Measurements from ENCODE around the gene DNAJC16.

Gene DNAJC16

DNA sequence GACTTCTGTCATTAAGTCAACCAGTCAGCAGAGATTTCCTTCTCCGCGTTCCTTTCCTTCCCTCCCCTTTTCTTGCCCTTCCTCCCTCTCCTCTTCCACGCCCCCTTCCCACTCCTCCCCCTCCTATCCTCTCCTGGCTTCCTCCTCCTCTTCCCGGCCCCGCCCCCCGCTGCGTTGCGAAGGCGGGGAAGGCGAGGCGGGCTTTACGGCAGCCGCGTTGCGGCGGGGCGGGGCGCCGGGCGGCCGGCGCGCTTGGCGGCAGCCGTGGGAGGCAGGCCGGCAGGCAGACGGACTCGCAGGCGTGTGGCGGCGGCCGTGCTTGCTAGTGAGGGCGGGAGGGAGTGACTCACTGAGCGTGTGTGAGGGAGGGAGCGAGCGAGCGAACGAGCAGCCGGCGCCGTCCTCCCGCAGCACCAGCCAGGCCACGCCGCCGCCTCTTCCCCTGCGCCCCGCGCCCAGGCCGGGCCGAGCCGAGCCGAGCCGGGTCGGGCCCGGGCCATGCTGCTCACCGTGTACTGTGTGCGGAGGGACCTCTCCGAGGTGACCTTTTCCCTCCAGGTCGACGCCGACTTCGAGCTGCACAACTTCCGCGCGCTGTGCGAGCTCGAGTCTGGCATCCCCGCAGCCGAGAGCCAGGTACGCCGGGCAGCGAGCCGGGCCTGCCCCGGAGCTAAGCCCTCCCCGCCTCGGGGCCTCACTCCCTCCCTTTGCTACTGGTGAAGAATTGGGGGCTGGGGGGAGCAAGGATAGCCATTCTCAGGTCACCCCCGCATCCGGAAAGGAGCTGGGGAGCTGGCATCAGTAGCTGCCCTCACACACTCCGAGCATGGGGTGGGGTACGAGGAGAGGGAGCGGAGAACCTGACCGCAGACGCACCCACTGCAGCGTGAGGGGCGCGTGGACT lies 90.8 kb downstream of the DNAJC16 start, which contains the start of gene DDI2:
Gene DDI2 (plus strand): TSS at position 286 of the 904 bp plus-strand sequence. CDS start 213 bp downstream, at position 499.
- peaks cover 24% of the 10 kb centered on the region for H3F3A ChIP-seq (ENCODE audit: insufficient read depth, low read length)
- H3K4me2 ChIP-seq (ENCODE audit: low read depth, low read length), result peak within 1 kb of the TSS; percentile 76
- peaks cover 50% of the 10 kb centered on the region for H3K79me2 ChIP-seq (ENCODE audit: low read length)
- H2AFZ ChIP-seq (ENCODE audit: low read length), result peak within 1 kb of the TSS; percentile 54
- no peaks in the 10 kb centered on the region for H3K9me3 ChIP-seq (replicated peaks; ENCODE audit: insufficient read depth, low read length)
- peak within 1 kb of the TSS; percentile 88 for H3K4me3 ChIP-seq (ENCODE audit: low read length)
- no peaks in the 10 kb centered on the region for H3K27me3 ChIP-seq (replicated peaks; ENCODE audit: insufficient read depth, low read length)
- H3K4me1 ChIP-seq (ENCODE audit: low read length), result peaks cover 7% of the 10 kb centered on the region; the same call in 1 of the 2 replicates
- TF ChIP-seq EZH2 (optimal IDR thresholded peaks at IDR 0.05; ENCODE audit: low read depth, low read length) (no peak), EZH2phosphoT487 (IDR thresholded peaks at IDR 0.05; ENCODE audit: low read length) (no peak)
- TF ChIP-seq, protein P1, sequence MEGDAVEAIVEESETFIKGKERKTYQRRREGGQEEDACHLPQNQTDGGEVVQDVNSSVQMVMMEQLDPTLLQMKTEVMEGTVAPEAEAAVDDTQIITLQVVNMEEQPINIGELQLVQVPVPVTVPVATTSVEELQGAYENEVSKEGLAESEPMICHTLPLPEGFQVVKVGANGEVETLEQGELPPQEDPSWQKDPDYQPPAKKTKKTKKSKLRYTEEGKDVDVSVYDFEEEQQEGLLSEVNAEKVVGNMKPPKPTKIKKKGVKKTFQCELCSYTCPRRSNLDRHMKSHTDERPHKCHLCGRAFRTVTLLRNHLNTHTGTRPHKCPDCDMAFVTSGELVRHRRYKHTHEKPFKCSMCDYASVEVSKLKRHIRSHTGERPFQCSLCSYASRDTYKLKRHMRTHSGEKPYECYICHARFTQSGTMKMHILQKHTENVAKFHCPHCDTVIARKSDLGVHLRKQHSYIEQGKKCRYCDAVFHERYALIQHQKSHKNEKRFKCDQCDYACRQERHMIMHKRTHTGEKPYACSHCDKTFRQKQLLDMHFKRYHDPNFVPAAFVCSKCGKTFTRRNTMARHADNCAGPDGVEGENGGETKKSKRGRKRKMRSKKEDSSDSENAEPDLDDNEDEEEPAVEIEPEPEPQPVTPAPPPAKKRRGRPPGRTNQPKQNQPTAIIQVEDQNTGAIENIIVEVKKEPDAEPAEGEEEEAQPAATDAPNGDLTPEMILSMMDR (IDR thresholded peaks at IDR 0.05; ENCODE audit: low read length), result no peak
- DNase-seq, result peak; percentile 92
- no peaks in the 10 kb centered on the region for H3K36me3 ChIP-seq (replicated peaks; ENCODE audit: insufficient read depth, low read length)
- H4K20me1 ChIP-seq (ENCODE audit: insufficient read depth, low read length), result peaks cover 3% of the 10 kb centered on the region; the same call in 1 of the 2 replicates
- peak within 1 kb of the TSS; percentile 84 for H3K9ac ChIP-seq (ENCODE audit: low read length)
- H3K9me2 ChIP-seq (replicated peaks; ENCODE audit: insufficient read depth, low read length), result no peaks in the 10 kb centered on the region
- peak within 1 kb of the TSS; percentile 75 for H3K27ac ChIP-seq (ENCODE audit: low read length)

- Histone ChIP-seq H3K9me2 (replicated peaks; ENCODE audit: insufficient read depth, low read length) (no peaks in the 10 kb centered on the region), H3K79me2 (ENCODE audit: low read length) (peaks cover 57% of the 10 kb centered on the region), H3F3A (ENCODE audit: insufficient read depth, low read length) (peaks cover 24% of the 10 kb centered on the region), H3K36me3 (replicated peaks; ENCODE audit: insufficient read depth, low read length) (0 out of 2 replicates have a peak, but pooled peaks cover 2% of the 10 kb centered on the region), H3K27ac (ENCODE audit: low read length) (peak overlapping the region; percentile 75), H3K4me1 (ENCODE audit: low read length) (peaks cover 7% of the 10 kb centered on the region; the same call in 1 of the 2 replicates), H3K27me3 (replicated peaks; ENCODE audit: insufficient read depth, low read length) (no peaks in the 10 kb centered on the region), H4K20me1 (ENCODE audit: insufficient read depth, low read length) (peaks cover 9% of the 10 kb centered on the region), H3K9me3 (replicated peaks; ENCODE audit: insufficient read depth, low read length) (no peaks in the 10 kb centered on the region), H3K9ac (ENCODE audit: low read length) (peak overlapping the region; percentile 84), H3K4me2 (ENCODE audit: low read depth, low read length) (peak overlapping the region; percentile 76), H3K4me3 (ENCODE audit: low read length) (peak overlapping the region; percentile 88), H2AFZ (ENCODE audit: low read length) (peak overlapping the region; percentile 49; the same call in 1 of the 2 replicates)
- TF ChIP-seq, protein P1 (IDR thresholded peaks at IDR 0.05; ENCODE audit: low read length), result no peak
- TF ChIP-seq EZH2 (optimal IDR thresholded peaks at IDR 0.05; ENCODE audit: low read depth, low read length), result no peak
- no peak for TF ChIP-seq EZH2phosphoT487 (IDR thresholded peaks at IDR 0.05; ENCODE audit: low read length)
- DNase-seq, result peak; percentile 54
These were observed 91.5 kb downstream of the DNAJC16 start for GRCh38 chr1:15618077-15618654.

DNA sequence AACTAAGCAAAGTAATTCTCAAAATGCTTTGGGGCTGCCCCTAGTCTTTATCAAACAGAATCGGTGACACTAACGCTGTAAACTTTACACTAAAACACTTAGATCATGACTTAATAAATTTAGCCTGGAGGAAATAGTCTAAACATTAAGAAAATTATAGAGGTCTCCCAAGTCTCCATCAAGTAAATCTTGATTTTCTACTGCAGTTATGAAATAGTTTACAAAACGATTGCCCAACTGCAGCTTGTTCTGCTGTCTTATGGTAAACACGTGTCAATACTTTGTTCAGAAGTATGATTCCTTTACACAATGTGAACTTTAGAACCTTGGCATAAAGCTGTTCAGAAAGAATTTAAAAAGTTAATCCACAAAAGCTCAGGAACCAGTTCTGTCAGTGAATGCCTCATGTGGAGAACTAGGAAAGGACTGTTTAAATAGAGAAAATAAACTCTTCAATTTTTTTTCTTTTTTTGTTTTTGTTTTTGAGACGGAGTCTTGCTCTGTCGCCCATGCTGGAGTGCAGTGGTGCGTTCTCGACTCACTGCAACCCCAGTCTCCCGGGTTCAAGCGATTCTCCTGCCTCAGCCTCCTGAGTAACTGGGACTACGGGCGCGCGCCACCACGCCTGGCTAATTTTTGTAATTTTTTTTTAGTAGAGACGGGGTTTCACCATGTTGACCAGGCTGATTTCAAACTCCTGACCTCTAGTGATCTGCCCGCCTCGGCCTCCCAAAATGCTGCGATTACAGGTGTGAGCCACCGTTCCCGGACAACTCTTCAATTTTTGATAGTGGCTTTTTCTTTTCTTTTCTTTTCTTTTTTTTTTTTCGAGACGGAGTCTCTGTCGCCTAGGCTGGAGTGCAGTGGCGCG lies 92.2 kb downstream of the DNAJC16 start:
- DNase-seq, result no peak
- peak overlapping the region; percentile 88 for H3K4me3 ChIP-seq (ENCODE audit: low read length)
- peaks cover 24% of the 10 kb centered on the region for H3F3A ChIP-seq (ENCODE audit: insufficient read depth, low read length)
- peak overlapping the region; percentile 76 for H3K4me2 ChIP-seq (ENCODE audit: low read depth, low read length)
- peak overlapping the region; percentile 84; the same call in 1 of the 2 replicates for H3K9ac ChIP-seq (ENCODE audit: low read length)
- H3K4me1 ChIP-seq (ENCODE audit: low read length), result peaks cover 7% of the 10 kb centered on the region; the same call in 1 of the 2 replicates
- TF ChIP-seq EZH2phosphoT487 (IDR thresholded peaks at IDR 0.05; ENCODE audit: low read length), result no peak
- no peak for TF ChIP-seq EZH2 (optimal IDR thresholded peaks at IDR 0.05; ENCODE audit: low read depth, low read length)
- TF ChIP-seq, protein P1 (IDR thresholded peaks at IDR 0.05; ENCODE audit: low read length), result no peak
- no peaks in the 10 kb centered on the region for H3K27me3 ChIP-seq (replicated peaks; ENCODE audit: insufficient read depth, low read length)
- no peak overlapping the region for H2AFZ ChIP-seq (ENCODE audit: low read length)
- peak overlapping the region; percentile 75; the same call in 1 of the 2 replicates for H3K27ac ChIP-seq (ENCODE audit: low read length)
- no peaks in the 10 kb centered on the region for H3K9me3 ChIP-seq (replicated peaks; ENCODE audit: insufficient read depth, low read length)
- no peaks in the 10 kb centered on the region for H3K9me2 ChIP-seq (replicated peaks; ENCODE audit: insufficient read depth, low read length)
- H3K79me2 ChIP-seq (ENCODE audit: low read length), result peaks cover 65% of the 10 kb centered on the region
- 0 out of 2 replicates have a peak, but pooled peaks cover 2% of the 10 kb centered on the region for H3K36me3 ChIP-seq (replicated peaks; ENCODE audit: insufficient read depth, low read length)
- peaks cover 9% of the 10 kb centered on the region for H4K20me1 ChIP-seq (ENCODE audit: insufficient read depth, low read length)

All from MM.1S (cell line).